Measurements from ENCODE around the gene ZBTB20. TPM values are rescaled to one million over a fixed set of nuclear protein-coding genes. Genes with fewer than 3 reads are reported as not detected.
A peak's percentile ranks its signal among the peaks of the same experiment; 100 is the strongest.

The ZBTB20 gene
- total RNA-seq, 4 donors from 2014 or later, result 69.9 to 112 (median 80.8) TPM

- Histone ChIP-seq H3K36me3 (no peaks in the 10 kb centered on the region), H3K4me1 (peaks cover 0 to 5% (median 0%) of the 10 kb centered on the region in 4 donors), H3K4me3 (no peak overlapping the region), H3K27ac (replicated peaks in 1 of 4) (no peak overlapping the region), H3K27me3 (no peaks in the 10 kb centered on the region), H3K9me3 (no peaks in the 10 kb centered on the region)
- WGBS, result 98% methylated on average over 2 of the region's 2 CpGs
- intact Hi-C loops (cut with DNase I), result no loop called here
- no peak for TF ChIP-seq EP300 (IDR thresholded peaks at IDR 0.05)
- no peak for TF ChIP-seq CTCF (IDR thresholded peaks at IDR 0.05)
- no peak for TF ChIP-seq POLR2AphosphoS5 (IDR thresholded peaks at IDR 0.05)
- no peak for TF ChIP-seq POLR2A (IDR thresholded peaks at IDR 0.05; ENCODE audit: low read depth)
- no peak for DNase-seq (ENCODE audit: extremely low spot score)
Observed at GRCh38 chr3:114928989-114929640, 218.0 kb downstream of the ZBTB20 start.

GRCh38 chr3:114904633-114905032 is 242.5 kb downstream of the ZBTB20 start:
- Histone ChIP-seq H3K27me3 (no peaks in the 10 kb centered on the region), H3K4me1 (peaks cover 8 to 37% (median 35%) of the 10 kb centered on the region in 4 donors), H3K4me3 (no peak overlapping the region), H3K9me3 (no peaks in the 10 kb centered on the region), H3K27ac (replicated peaks in 1 of 4) (no peak overlapping the region), H3K36me3 (no peaks in the 10 kb centered on the region)
- WGBS, result 79% methylated on average over 3 of the region's 3 CpGs
- no peak for DNase-seq (ENCODE audit: extremely low spot score)
- TF ChIP-seq EP300 (IDR thresholded peaks at IDR 0.05) (no peak), CTCF (IDR thresholded peaks at IDR 0.05) (no peak), POLR2AphosphoS5 (IDR thresholded peaks at IDR 0.05) (no peak), POLR2A (IDR thresholded peaks at IDR 0.05; ENCODE audit: low read depth) (no peak)
- intact Hi-C loops (cut with DNase I), result no loop called here

GRCh38 chr3:114903213-114903612 is 243.9 kb downstream of the ZBTB20 start:
- 81% methylated on average over 1 of the region's 1 CpG for whole genome bisulfite sequencing
- no peaks in the 10 kb centered on the region for H3K36me3 ChIP-seq
- no peak for DNase-seq (ENCODE audit: extremely low spot score)
- H3K4me1 ChIP-seq, result peaks cover 12 to 44% (median 42%) of the 10 kb centered on the region in 4 donors
- H3K27me3 ChIP-seq, result no peaks in the 10 kb centered on the region
- TF ChIP-seq CTCF (IDR thresholded peaks at IDR 0.05), result no peak
- no peak for TF ChIP-seq EP300 (IDR thresholded peaks at IDR 0.05)
- no peak for TF ChIP-seq POLR2AphosphoS5 (IDR thresholded peaks at IDR 0.05)
- no peak for TF ChIP-seq POLR2A (IDR thresholded peaks at IDR 0.05; ENCODE audit: low read depth)
- H3K4me3 ChIP-seq, result no peak overlapping the region
- no peaks in the 10 kb centered on the region for H3K9me3 ChIP-seq
- peak overlapping the region in 3 of 4 donors; percentile 6 to 44 (median 12) for H3K27ac ChIP-seq (replicated peaks in 1 of 4)
- intact Hi-C loops (cut with DNase I), result no loop called here

GRCh38 chr3:114902691-114903101 is 244.4 kb downstream of the ZBTB20 start:
- Histone ChIP-seq H3K9me3 (no peaks in the 10 kb centered on the region), H3K4me3 (no peak overlapping the region), H3K36me3 (no peaks in the 10 kb centered on the region), H3K4me1 (peaks cover 12 to 44% (median 42%) of the 10 kb centered on the region in 4 donors), H3K27ac (replicated peaks in 1 of 4) (peak overlapping the region in 3 of 4 donors; percentile 6 to 44 (median 12)), H3K27me3 (no peaks in the 10 kb centered on the region)
- intact Hi-C loops (cut with DNase I), result no loop called here
- no peak for DNase-seq (ENCODE audit: extremely low spot score)
- no peak for TF ChIP-seq POLR2AphosphoS5 (IDR thresholded peaks at IDR 0.05)
- TF ChIP-seq EP300 (IDR thresholded peaks at IDR 0.05), result no peak
- TF ChIP-seq POLR2A (IDR thresholded peaks at IDR 0.05; ENCODE audit: low read depth), result no peak
- no peak for TF ChIP-seq CTCF (IDR thresholded peaks at IDR 0.05)

All from esophagus muscularis mucosa (tissue), 4 donors.